Loucy (cell line): ENCODE measurements around the gene GRIN2D.

Experiments
- H2AFZ ChIP-seq: fragments of 200-600 bp; sonication (generic); 2 replicates; pipeline ENCODE4 v1.6.0; 2016; ENCODE audit warnings: antibody characterized with exemption, mild to moderate bottlenecking, low read length, moderate library complexity
- H3F3A ChIP-seq: fragments of 200-600 bp; 2 replicates; pipeline ENCODE4 v1.6.0; 2016; ENCODE audit warnings: antibody characterized with exemption, low read depth, mild to moderate bottlenecking
- H3K27me3 ChIP-seq: fragments of 200-600 bp; sonication (generic); 2 replicates; pipeline ENCODE4 v1.6.1; 2014; ENCODE audit warnings: low read length, mild to moderate bottlenecking; ENCODE audit not compliant: insufficient read depth, poor library complexity, severe bottlenecking
- H3K36me3 ChIP-seq: fragments of 200-600 bp; sonication (generic); 2 replicates; pipeline ENCODE4 v1.6.1; 2016; ENCODE audit warnings: low read length; ENCODE audit not compliant: insufficient read depth
- H3K4me1 ChIP-seq: fragments of 200-600 bp; sonication (generic); 2 replicates; pipeline ENCODE4 v1.5.1; 2014; ENCODE audit warnings: low read length, mild to moderate bottlenecking; ENCODE audit not compliant: insufficient read depth, poor library complexity, severe bottlenecking
- H3K4me2 ChIP-seq: fragments of 200-600 bp; sonication (generic); 2 replicates; pipeline ENCODE4 v1.6.0; 2014; ENCODE audit warnings: antibody characterized with exemption, low read length, low read depth, mild to moderate bottlenecking; ENCODE audit not compliant: poor library complexity, severe bottlenecking
- H3K4me3 ChIP-seq: fragments of 200-600 bp; sonication (generic); 2 replicates; pipeline ENCODE4 v1.5.1; 2014; ENCODE audit warnings: low read length, mild to moderate bottlenecking, mixed read lengths; ENCODE audit not compliant: poor library complexity, severe bottlenecking
- H3K79me2 ChIP-seq: fragments of 200-600 bp; sonication (generic); 2 replicates; pipeline ENCODE4 v1.6.1; 2014; ENCODE audit warnings: low read length; ENCODE audit not compliant: insufficient read depth
- H3K9ac ChIP-seq: fragments of 200-600 bp; sonication (generic); 2 replicates; pipeline ENCODE4 v1.6.0; 2014; ENCODE audit warnings: mild to moderate bottlenecking, low read depth, low read length, moderate library complexity; ENCODE audit not compliant: poor library complexity, severe bottlenecking
- H3K9me2 ChIP-seq: fragments of 200-600 bp; sonication (generic); replicated peaks from 2 replicates; pipeline ENCODE4 v1.6.1; 2016; ENCODE audit warnings: low read depth, low read length, mixed read lengths
- H3K9me3 ChIP-seq: fragments of 200-600 bp; sonication (generic); 2 replicates; pipeline ENCODE4 v1.6.1; 2014; ENCODE audit warnings: mild to moderate bottlenecking, antibody characterized with exemption, low read length, low read depth; ENCODE audit not compliant: insufficient read depth
- H4K20me1 ChIP-seq: fragments of 200-600 bp; sonication (generic); 2 replicates; pipeline ENCODE4 v1.6.0; 2014; ENCODE audit warnings: antibody characterized with exemption, low read length, mild to moderate bottlenecking; ENCODE audit not compliant: insufficient read depth, poor library complexity, severe bottlenecking
- CTCF ChIP-seq: fragments of 200-600 bp; sonication (generic); conservative IDR thresholded peaks from 2 replicates; pipeline ENCODE4 v1.5.1; 2014; ENCODE audit warnings: mild to moderate bottlenecking, antibody characterized with exemption, low read length
- EZH2phosphoT487 ChIP-seq: fragments of 200-600 bp; IDR thresholded peaks from 2 replicates; pipeline ENCODE4 v1.6.1; 2018; ENCODE audit warnings: antibody characterized with exemption, mild to moderate bottlenecking, moderate library complexity, borderline replicate concordance

GRIN2D gene

GRCh38 chr19:48355365-48355954, 38.0 kb upstream of the GRIN2D start:
- H3F3A ChIP-seq = no peaks in the 10 kb centered on the region
- H3K27me3 ChIP-seq = no peaks in the 10 kb centered on the region
- no peaks in the 10 kb centered on the region for H3K9me3 ChIP-seq
- H2AFZ ChIP-seq = no peak overlapping the region
- H4K20me1 ChIP-seq = no peaks in the 10 kb centered on the region
- H3K4me3 ChIP-seq = no peak overlapping the region
- H3K4me2 ChIP-seq = no peak overlapping the region
- no peaks in the 10 kb centered on the region for H3K36me3 ChIP-seq
- H3K9me2 ChIP-seq = no peaks in the 10 kb centered on the region
- no peaks in the 10 kb centered on the region for H3K79me2 ChIP-seq
- no peak overlapping the region for H3K9ac ChIP-seq
- no peaks in the 10 kb centered on the region for H3K4me1 ChIP-seq
- TF ChIP-seq CTCF (no peak), EZH2phosphoT487 (no peak)

- Histone ChIP-seq H3K9me2 (no peaks in the 10 kb centered on the region), H3K27me3 (no peaks in the 10 kb centered on the region), H3F3A (no peaks in the 10 kb centered on the region), H3K36me3 (no peaks in the 10 kb centered on the region), H3K4me3 (no peak overlapping the region), H3K9ac (no peak overlapping the region), H3K4me1 (peaks cover 6% of the 10 kb centered on the region), H3K79me2 (peaks cover 4% of the 10 kb centered on the region; the same call in 1 of the 2 replicates), H3K9me3 (no peaks in the 10 kb centered on the region), H3K4me2 (no peak overlapping the region), H4K20me1 (no peaks in the 10 kb centered on the region), H2AFZ (no peak overlapping the region)
- TF ChIP-seq EZH2phosphoT487 = no peak
- no peak for TF ChIP-seq CTCF
These were observed 34.3 kb upstream of the GRIN2D start for GRCh38 chr19:48359123-48359522.

- H3K9ac ChIP-seq = no peak overlapping the region
- H3K9me3 ChIP-seq = no peaks in the 10 kb centered on the region
- no peaks in the 10 kb centered on the region for H3K27me3 ChIP-seq
- H3F3A ChIP-seq = no peaks in the 10 kb centered on the region
- H3K9me2 ChIP-seq = no peaks in the 10 kb centered on the region
- no peak overlapping the region for H2AFZ ChIP-seq
- H3K4me1 ChIP-seq = peaks cover 13% of the 10 kb centered on the region
- H4K20me1 ChIP-seq = no peaks in the 10 kb centered on the region
- no peak overlapping the region for H3K4me3 ChIP-seq
- TF ChIP-seq CTCF (no peak), EZH2phosphoT487 (no peak)
- peaks cover 4% of the 10 kb centered on the region; the same call in 1 of the 2 replicates for H3K79me2 ChIP-seq
- H3K36me3 ChIP-seq = no peaks in the 10 kb centered on the region
- no peak overlapping the region for H3K4me2 ChIP-seq
These were observed 31.6 kb upstream of the GRIN2D start for GRCh38 chr19:48361912-48362311.
